SU-DHL-6 (cell line): ENCODE measurements around the gene RBBP5.
A peak's percentile ranks its signal among the peaks of the same experiment; 100 is the strongest.

Source experiments
- H2AFZ ChIP-seq: fragments of 200-600 bp; sonication (generic); 2 replicates; pipeline ENCODE4 v1.6.1; 2014; ENCODE audit warnings: low read depth, mild to moderate bottlenecking, moderate library complexity, mixed read lengths, antibody characterized with exemption, low read length; ENCODE audit not compliant: severe bottlenecking
- H3F3A ChIP-seq: fragments of 200-600 bp; shearing (Covaris generic); 2 replicates; pipeline ENCODE4 v1.6.0; 2016; ENCODE audit warnings: antibody characterized with exemption, mild to moderate bottlenecking; ENCODE audit not compliant: insufficient read depth
- H3K27ac ChIP-seq: fragments of 200-600 bp; sonication (generic); 2 replicates; pipeline ENCODE4 v1.5.1; 2016; ENCODE audit warnings: low read depth, mild to moderate bottlenecking, low read length, moderate library complexity, mixed read lengths
- H3K27me3 ChIP-seq: fragments of 200-600 bp; sonication (generic), shearing (Covaris generic); 2 replicates; pipeline ENCODE4 v1.6.0; 2014; ENCODE audit warnings: mild to moderate bottlenecking, low read length
- H3K36me3 ChIP-seq: fragments of 200-600 bp; sonication (generic); 2 replicates; pipeline ENCODE4 v1.6.1; 2014; ENCODE audit warnings: mild to moderate bottlenecking, low read length, mixed read lengths
- H3K4me2 ChIP-seq: fragments of 300-600, 200-600 bp; shearing (Covaris generic), sonication (generic); 2 replicates; pipeline ENCODE4 v1.6.0; 2014; ENCODE audit warnings: low read length, low read depth, mild to moderate bottlenecking; ENCODE audit not compliant: poor library complexity, severe bottlenecking
- H3K4me3 ChIP-seq: fragments of 200-600 bp; sonication (generic); 2 replicates; pipeline ENCODE4 v1.5.1; 2014; ENCODE audit warnings: antibody characterized with exemption, low read length, mild to moderate bottlenecking, mixed read lengths; ENCODE audit not compliant: insufficient read depth, poor library complexity, severe bottlenecking
- H3K79me2 ChIP-seq: fragments of 200-600 bp; sonication (generic); 2 replicates; pipeline ENCODE4 v1.6.1; 2014; ENCODE audit warnings: mild to moderate bottlenecking, low read length, moderate library complexity; ENCODE audit not compliant: insufficient read depth
- H3K9ac ChIP-seq: fragments of 200-600 bp; sonication (generic); 2 replicates; pipeline ENCODE4 v1.7.0; 2014; ENCODE audit warnings: mild to moderate bottlenecking, low read length
- H3K9me2 ChIP-seq: fragments of 200-600 bp; sonication (generic); replicated peaks from 2 replicates; pipeline ENCODE4 v1.6.1; 2014; ENCODE audit warnings: low read length; ENCODE audit not compliant: insufficient read depth
- H3K9me3 ChIP-seq: fragments of 200-600 bp; sonication (generic); 2 replicates; pipeline ENCODE4 v1.6.1; 2014; ENCODE audit warnings: low read length, mixed read lengths; ENCODE audit not compliant: insufficient read depth
- H4K20me1 ChIP-seq: fragments of 200-600 bp; sonication (generic); 2 replicates; pipeline ENCODE4 v1.6.1; 2014; ENCODE audit warnings: low read depth, mild to moderate bottlenecking, antibody characterized with exemption, low read length, moderate library complexity, mixed read lengths
- EZH2phosphoT487 ChIP-seq: fragments of 200-600 bp; sonication (generic), shearing (Covaris generic); conservative IDR thresholded peaks from 2 replicates; pipeline ENCODE4 v1.6.1; 2018; ENCODE audit warnings: mild to moderate bottlenecking, antibody characterized with exemption, low read length, moderate library complexity, mixed read lengths
- TF ChIP-seq, protein P1 (sequence below): fragments of 200-600 bp; sonication (generic); IDR thresholded peaks from one replicate; pipeline ENCODE4 v1.5.1; 2017; ENCODE audit warnings: antibody characterized with exemption, mild to moderate bottlenecking, low read length, moderate library complexity; ENCODE audit not compliant: insufficient read depth, poor library complexity, severe bottlenecking

The RBBP5 gene

GRCh38 chr1:205061665-205062069 lies 60.1 kb downstream of the RBBP5 start:
- Histone ChIP-seq H3K4me3 (no peak overlapping the region), H3K9me2 (no peaks in the 10 kb centered on the region), H4K20me1 (no peaks in the 10 kb centered on the region), H3F3A (no peaks in the 10 kb centered on the region), H3K79me2 (no peaks in the 10 kb centered on the region), H3K9me3 (no peaks in the 10 kb centered on the region), H3K4me2 (no peak overlapping the region), H3K27me3 (no peaks in the 10 kb centered on the region), H3K9ac (no peak overlapping the region), H3K36me3 (no peaks in the 10 kb centered on the region), H3K27ac (no peak overlapping the region), H2AFZ (no peak overlapping the region)
- TF ChIP-seq EZH2phosphoT487: no peak
- TF ChIP-seq, protein P1, sequence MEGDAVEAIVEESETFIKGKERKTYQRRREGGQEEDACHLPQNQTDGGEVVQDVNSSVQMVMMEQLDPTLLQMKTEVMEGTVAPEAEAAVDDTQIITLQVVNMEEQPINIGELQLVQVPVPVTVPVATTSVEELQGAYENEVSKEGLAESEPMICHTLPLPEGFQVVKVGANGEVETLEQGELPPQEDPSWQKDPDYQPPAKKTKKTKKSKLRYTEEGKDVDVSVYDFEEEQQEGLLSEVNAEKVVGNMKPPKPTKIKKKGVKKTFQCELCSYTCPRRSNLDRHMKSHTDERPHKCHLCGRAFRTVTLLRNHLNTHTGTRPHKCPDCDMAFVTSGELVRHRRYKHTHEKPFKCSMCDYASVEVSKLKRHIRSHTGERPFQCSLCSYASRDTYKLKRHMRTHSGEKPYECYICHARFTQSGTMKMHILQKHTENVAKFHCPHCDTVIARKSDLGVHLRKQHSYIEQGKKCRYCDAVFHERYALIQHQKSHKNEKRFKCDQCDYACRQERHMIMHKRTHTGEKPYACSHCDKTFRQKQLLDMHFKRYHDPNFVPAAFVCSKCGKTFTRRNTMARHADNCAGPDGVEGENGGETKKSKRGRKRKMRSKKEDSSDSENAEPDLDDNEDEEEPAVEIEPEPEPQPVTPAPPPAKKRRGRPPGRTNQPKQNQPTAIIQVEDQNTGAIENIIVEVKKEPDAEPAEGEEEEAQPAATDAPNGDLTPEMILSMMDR: peak; percentile 91

DNA sequence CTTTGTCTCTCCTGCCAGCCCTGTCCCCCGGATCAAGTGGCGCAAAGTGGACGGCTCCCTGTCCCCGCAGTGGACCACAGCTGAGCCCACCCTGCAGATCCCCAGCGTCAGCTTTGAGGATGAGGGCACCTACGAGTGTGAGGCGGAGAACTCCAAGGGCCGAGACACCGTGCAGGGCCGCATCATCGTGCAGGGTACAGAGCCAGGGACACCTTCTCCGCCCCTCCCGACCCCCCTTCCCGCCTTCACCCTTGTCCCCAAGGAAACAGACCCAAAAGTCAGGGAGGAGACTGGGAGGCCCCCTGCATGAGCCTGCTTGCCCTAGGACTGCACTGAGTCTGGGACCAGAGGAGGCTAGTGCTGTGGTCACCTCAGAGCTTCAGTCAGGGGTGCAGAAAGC lies 60.6 kb downstream of the RBBP5 start:
- H3K4me3 ChIP-seq: no peak overlapping the region
- H3K9me2 ChIP-seq: no peaks in the 10 kb centered on the region
- no peaks in the 10 kb centered on the region for H3K27me3 ChIP-seq
- no peak overlapping the region for H3K27ac ChIP-seq
- no peaks in the 10 kb centered on the region for H3K9me3 ChIP-seq
- TF ChIP-seq, protein P1: no peak
- no peak for TF ChIP-seq EZH2phosphoT487
- H4K20me1 ChIP-seq: no peaks in the 10 kb centered on the region
- H3F3A ChIP-seq: no peaks in the 10 kb centered on the region
- H3K4me2 ChIP-seq: no peak overlapping the region
- no peak overlapping the region for H2AFZ ChIP-seq
- no peaks in the 10 kb centered on the region for H3K36me3 ChIP-seq
- H3K79me2 ChIP-seq: no peaks in the 10 kb centered on the region
- no peak overlapping the region for H3K9ac ChIP-seq

DNA sequence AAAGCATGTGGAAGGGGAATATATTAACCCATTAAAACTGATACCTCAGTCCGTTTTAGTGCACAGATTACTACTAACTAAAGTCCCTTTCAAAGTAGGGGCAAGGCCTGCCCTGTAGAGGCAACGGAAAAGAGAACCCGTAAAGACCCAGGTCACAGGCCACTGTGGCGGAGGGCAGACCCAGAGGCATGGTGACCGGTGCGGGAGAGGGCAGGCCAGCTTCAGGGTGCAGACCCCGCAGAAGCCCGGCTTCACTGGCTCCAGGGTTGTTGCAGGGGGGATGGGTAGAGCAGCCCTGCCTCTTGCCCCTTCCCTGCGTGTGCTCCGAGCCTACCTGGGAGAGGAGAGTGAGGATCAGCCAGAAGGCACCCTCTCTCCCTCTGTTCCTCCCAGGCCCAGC lies 61.0 kb downstream of the RBBP5 start:
- H3K27ac ChIP-seq: no peak overlapping the region
- no peak overlapping the region for H3K9ac ChIP-seq
- no peaks in the 10 kb centered on the region for H3K79me2 ChIP-seq
- H3K36me3 ChIP-seq: no peaks in the 10 kb centered on the region
- TF ChIP-seq, protein P1: no peak
- TF ChIP-seq EZH2phosphoT487: no peak
- H3F3A ChIP-seq: no peaks in the 10 kb centered on the region
- no peaks in the 10 kb centered on the region for H3K9me3 ChIP-seq
- no peak overlapping the region for H3K4me3 ChIP-seq
- H3K9me2 ChIP-seq: no peaks in the 10 kb centered on the region
- H3K27me3 ChIP-seq: no peaks in the 10 kb centered on the region
- H4K20me1 ChIP-seq: no peaks in the 10 kb centered on the region
- no peak overlapping the region for H3K4me2 ChIP-seq
- H2AFZ ChIP-seq: no peak overlapping the region

DNA sequence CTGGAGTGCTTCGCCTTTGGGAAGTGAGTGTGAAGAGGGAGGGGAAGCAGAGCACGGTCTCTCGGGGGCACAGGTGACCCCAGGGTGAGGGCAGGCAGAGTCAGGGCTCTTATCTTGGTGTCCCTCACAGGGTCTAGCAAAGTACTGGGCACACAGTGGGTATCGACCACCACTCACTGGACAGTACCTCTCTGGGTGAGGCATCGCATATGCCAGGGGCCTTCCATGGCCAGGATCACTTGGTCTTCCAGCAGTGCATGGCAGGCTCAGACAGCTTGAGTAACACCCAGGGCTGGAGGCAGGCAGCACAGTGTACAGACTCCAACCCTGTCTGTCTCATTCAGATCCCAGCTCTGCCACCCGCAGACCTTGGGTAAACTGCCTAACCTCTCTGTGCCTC lies 62.1 kb downstream of the RBBP5 start:
- H3K36me3 ChIP-seq: no peaks in the 10 kb centered on the region
- no peak overlapping the region for H3K4me2 ChIP-seq
- H3K9ac ChIP-seq: no peak overlapping the region
- no peaks in the 10 kb centered on the region for H3K9me3 ChIP-seq
- H3F3A ChIP-seq: no peaks in the 10 kb centered on the region
- no peak overlapping the region for H2AFZ ChIP-seq
- H3K27ac ChIP-seq: no peak overlapping the region
- TF ChIP-seq, protein P1: no peak
- no peak for TF ChIP-seq EZH2phosphoT487
- H3K79me2 ChIP-seq: no peaks in the 10 kb centered on the region
- no peak overlapping the region for H3K4me3 ChIP-seq
- H4K20me1 ChIP-seq: no peaks in the 10 kb centered on the region
- H3K9me2 ChIP-seq: no peaks in the 10 kb centered on the region
- H3K27me3 ChIP-seq: no peaks in the 10 kb centered on the region
